GM21723 (cell line): ENCODE data around the gene RPL9.
"Not testable (repeated sequence)": the region's sequence is repeated elsewhere in the genome, so short reads cannot be mapped to it uniquely, and the experiment has no call there.

Experiments
- ATAC-seq: cut with Tn5 transposase; IDR thresholded peaks from one replicate; pipeline ENCODE4 v1.9.1; 2021; ENCODE audit warnings: mild to moderate bottlenecking, moderate library complexity; ENCODE audit not compliant: unreplicated experiment

RPL9 gene

GRCh38 chr4:39467464-39467863 is 8.7 kb upstream of the RPL9 start:
- ATAC-seq = no peak

- ATAC-seq = no peak
Observed at GRCh38 chr4:39466747-39467146, 8.0 kb upstream of the RPL9 start.

- ATAC-seq = no peak
Observed at GRCh38 chr4:39464886-39465501, 6.3 kb upstream of the RPL9 start.

GRCh38 chr4:39458161-39458504 is 589 bp downstream of the RPL9 start:
- ATAC-seq = not testable (repeated sequence)

DNA sequence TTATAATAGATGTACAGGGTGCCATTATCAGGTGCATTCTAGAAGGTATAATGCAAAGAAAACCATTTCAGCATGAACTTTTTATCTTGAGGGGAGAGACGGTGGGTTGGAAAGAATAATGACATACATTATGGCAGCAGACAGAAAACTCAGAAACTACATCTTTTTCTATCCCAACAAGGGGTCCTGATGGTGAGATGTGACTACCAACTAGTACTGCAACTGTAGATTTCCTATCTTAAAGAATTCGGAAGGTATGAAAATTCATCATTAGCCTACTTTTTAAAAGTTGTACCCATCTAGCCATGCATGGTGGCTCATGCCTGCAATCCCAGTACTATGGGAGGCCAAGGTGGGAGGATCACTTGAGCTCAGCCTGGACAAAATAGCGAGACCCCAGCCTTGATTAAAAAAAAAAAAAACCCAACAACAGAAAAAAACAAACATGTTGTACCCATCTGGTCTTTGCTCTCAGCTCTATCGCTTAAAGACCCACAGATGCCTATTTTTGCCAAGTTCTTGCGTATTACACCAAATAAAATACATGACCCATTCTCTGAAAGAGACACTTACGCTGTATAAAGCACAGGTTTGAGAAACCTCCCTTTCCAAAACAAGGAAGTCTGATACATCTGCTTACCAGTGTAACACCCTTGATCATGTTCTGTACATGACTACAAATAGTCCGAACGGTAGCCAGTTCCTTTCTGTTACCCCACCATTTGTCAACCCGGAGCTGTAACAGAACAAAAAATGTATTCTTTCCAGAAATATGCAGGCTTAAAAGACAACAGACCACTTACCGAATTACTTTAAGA is 1.6 kb downstream of the RPL9 start:
- ATAC-seq = no peak

DNA sequence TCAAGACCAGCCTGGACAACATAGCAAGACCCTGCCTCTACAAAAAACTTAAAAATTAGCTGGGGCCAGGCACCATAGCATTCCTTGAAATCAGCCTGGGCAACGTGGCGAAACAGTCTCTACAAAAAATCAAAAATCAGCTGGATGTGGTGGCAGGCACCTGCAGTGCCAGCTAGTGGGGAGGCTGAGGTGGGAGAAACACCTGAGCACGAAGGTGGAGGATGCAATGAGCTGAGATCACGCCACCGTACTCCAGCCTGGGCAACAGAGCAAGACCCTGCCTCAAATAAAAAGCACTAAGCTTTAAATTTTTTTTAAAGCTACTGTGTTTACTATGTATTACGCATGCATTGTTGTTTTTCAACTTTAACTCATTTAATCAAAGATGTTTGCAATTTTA is 3.2 kb downstream of the RPL9 start:
- ATAC-seq = no peak

DNA sequence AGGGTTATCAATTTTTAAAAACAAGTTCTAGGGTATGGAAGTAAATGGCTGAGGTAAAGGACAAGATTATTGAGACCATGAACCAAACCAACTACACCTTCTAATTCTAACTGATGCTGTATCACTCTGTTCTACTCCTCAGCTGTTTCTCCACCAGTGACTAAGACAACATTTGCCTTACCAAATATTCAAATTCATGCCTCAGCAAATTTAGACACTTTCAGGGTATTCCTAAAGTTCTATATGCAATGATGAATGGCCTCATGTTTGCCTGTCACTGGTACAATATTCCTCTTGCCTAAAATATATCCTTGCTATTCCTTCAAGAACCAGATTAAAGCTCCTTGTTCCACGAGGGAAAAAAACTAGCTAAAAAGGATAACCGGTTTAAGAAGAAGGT is 5.0 kb downstream of the RPL9 start:
- ATAC-seq = no peak

- no peak for ATAC-seq
Observed at GRCh38 chr4:39452860-39453587, 5.7 kb downstream of the RPL9 start.

DNA sequence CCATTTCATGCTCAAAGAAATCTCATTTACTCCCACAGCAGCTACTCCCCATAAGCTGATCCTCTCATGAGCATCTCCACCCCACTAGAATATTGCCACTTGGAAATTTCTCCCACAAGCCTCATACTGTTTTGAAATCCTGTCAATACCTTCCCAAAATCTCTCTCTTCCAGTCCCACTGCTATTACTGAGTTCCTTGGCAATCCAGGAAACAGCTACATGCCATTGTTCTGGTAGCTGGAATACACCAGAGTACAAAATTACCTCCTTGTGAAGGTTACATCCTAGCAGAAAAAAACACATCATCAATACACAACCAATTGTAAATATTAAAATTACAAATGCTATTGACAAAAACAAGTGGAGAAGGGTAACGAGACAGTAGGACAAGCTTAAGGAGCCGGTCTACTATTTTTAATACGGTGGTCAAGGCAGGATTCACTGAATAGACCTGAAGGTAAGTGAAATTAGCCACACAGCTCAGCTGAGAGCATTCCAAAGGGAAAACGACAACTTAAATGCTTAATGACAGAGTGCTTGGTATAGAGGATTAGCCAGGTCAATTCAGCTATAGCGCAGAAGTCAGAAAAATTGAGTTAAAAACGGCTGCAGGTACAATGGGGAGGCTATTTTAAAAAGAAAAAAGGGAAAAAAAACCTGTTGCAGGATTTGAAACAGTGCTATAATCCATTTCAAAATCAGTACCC is 6.4 kb downstream of the RPL9 start:
- ATAC-seq = no peak

DNA sequence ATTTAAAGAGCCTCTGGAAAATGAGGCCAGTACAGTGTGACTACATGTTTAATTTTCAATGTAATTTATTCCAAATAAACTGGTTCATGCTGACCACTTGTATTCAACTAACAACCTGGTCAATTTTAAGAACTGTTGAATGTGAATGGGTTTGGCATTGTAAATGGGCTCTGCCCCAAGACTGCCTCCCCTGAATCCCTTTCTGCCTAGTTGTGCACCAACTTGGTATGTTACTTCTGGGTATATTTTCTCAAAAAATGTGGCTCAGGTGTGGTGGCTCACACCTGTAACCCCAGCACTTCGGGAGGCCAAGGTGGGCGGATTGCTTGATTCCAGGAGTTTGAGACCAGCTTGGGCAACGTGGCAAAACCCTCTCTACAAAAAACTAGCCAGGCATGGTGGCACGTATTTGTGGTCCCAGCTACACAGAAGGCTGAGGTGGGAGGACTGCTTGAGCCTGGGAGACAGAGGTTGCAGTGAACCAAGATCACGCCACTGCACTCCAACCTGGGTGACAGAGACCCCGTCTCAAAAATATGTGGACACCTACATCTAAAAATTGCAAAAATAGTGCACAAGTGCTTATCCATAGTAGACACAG is 7.2 kb downstream of the RPL9 start:
- ATAC-seq = no peak

DNA sequence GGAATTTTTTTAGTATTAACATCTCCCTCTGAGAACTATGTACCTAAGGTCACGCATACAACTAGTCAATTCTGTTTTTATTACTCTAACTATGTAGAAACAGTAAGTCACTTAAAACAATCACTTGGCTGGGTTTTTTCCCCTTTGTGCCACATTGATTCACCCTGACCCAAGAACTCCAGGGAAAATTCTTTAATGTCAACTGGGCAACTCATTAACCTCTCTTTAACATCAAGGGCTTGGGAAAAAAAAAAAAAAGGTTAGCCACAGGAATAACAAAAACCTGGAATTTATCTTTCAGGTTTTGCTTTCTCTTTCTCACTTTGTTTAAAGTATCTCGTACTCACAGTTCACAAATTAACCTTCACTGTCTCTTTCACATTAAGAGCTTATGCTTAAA is 8.1 kb downstream of the RPL9 start:
- no peak for ATAC-seq

DNA sequence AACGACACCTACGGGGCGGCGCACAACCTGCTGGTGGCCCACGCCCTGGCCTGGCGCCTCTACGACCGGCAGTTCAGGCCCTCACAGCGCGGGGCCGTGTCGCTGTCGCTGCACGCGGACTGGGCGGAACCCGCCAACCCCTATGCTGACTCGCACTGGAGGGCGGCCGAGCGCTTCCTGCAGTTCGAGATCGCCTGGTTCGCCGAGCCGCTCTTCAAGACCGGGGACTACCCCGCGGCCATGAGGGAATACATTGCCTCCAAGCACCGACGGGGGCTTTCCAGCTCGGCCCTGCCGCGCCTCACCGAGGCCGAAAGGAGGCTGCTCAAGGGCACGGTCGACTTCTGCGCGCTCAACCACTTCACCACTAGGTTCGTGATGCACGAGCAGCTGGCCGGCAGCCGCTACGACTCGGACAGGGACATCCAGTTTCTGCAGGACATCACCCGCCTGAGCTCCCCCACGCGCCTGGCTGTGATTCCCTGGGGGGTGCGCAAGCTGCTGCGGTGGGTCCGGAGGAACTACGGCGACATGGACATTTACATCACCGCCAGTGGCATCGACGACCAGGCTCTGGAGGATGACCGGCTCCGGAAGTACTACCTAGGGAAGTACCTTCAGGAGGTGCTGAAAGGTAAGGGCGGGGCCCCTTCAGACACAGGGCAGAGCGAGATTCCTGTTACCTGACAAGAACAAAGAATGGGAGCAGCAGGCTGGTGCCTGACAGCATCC is 11.7 kb downstream of the RPL9 start:
- ATAC-seq = peak; percentile 84

DNA sequence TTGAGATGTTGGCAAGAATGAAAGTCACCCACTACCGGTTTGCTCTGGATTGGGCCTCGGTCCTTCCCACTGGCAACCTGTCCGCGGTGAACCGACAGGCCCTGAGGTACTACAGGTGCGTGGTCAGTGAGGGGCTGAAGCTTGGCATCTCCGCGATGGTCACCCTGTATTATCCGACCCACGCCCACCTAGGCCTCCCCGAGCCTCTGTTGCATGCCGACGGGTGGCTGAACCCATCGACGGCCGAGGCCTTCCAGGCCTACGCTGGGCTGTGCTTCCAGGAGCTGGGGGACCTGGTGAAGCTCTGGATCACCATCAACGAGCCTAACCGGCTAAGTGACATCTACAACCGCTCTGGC is 12.3 kb downstream of the RPL9 start:
- ATAC-seq = no peak

DNA sequence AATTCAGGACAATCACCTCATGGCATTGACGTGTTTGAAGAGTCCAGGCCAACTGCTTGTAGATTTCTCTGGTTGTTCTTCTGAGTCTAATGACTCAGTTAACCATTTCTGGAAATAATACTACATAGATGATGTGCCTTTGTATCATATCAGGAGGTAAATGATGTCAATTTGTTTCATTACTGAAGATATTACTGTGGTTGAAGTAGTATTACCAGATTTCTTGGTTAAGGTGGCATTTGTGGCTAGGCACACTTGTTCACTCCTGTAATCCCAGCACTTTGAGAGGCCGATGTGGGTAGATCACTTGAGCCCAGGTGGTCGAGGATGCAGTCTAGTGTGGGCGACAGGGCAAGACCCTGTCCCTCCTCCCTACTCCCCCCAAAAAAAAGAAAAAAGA is 15.7 kb downstream of the RPL9 start:
- ATAC-seq = no peak

DNA sequence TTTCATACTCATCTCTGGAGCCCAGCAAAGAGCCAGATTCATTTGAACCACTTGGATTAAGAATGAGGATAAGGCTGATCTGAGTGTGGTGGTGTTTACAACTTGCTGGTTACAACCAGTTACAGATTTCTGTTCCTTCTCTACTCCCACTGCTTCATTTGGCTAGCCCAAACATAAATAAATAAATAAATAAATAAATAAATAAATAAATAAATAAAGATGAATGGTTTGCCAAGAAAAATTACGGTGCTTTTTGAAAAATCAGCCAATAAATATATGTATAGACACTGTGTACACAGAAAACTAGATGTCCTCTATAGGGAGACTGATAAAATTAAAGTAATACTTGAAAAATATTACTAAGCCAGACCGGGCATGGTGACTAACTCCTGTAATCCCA is 17.1 kb downstream of the RPL9 start:
- no peak for ATAC-seq

GRCh38 chr4:39435659-39436563 is 22.8 kb downstream of the RPL9 start:
- no peak for ATAC-seq

- no peak for ATAC-seq
Observed at GRCh38 chr4:39433878-39434492, 24.7 kb downstream of the RPL9 start.

GRCh38 chr4:39429476-39430334 is 29.0 kb downstream of the RPL9 start:
- ATAC-seq = no peak
